Kidney (tissue), 22 donors: Measurements from ENCODE around the gene OR10AG1. TPM values are rescaled to one million over a fixed set of nuclear protein-coding genes. Genes with fewer than 3 reads are reported as not detected.

Source experiments
- DNase-seq, 5 donors: peaks; one replicate each; pipeline ENCODE4 v3.0.0-alpha.2; 2013 to 2020
- FAIRE-seq: peaks from 2 replicates; lab custom pipeline; 2012; peaks lifted over from hg19 to GRCh38; lab: Jason Lieb, UNC
- H3K27ac ChIP-seq, 2 donors: one replicate each; pipeline ENCODE4 v1.7.0; 2013; ENCODE audit warnings: low read depth in 2 of 2, low read length in 2 of 2, inconsistent platforms in 1 of 2
- H3K27me3 ChIP-seq: one replicate; pipeline ENCODE4 v1.7.1; 2013; ENCODE audit warnings: low read length, inconsistent platforms; ENCODE audit not compliant: control insufficient read depth, insufficient read depth
- H3K36me3 ChIP-seq, 3 donors: one replicate each; pipeline versions ENCODE4 v1.7.0 to v1.7.1; 2013; ENCODE audit warnings: low read length in 3 of 3, control low read depth in 1 of 3, inconsistent platforms in 1 of 3; ENCODE audit not compliant: insufficient read depth in 3 of 3, control insufficient read depth in 2 of 3
- H3K4me1 ChIP-seq, 3 donors: one replicate each; pipeline versions ENCODE4 v1.7.0 to v1.7.1; 2013; ENCODE audit warnings: low read length in 3 of 3, inconsistent platforms in 1 of 3, low read depth in 1 of 3; ENCODE audit not compliant: control insufficient read depth in 2 of 3, insufficient read depth in 2 of 3
- H3K4me3 ChIP-seq, 3 donors: one replicate each; pipeline versions ENCODE4 v1.7.0 to v1.8.1; 2013; ENCODE audit warnings: low read length in 3 of 3, control low read depth in 1 of 3, inconsistent platforms in 1 of 3
- H3K9ac ChIP-seq, 3 donors: one replicate each; pipeline versions ENCODE4 v1.7.0 to v1.7.1; 2013; ENCODE audit warnings: low read length in 3 of 3, control low read depth in 1 of 3, inconsistent platforms in 1 of 3
- H3K9me3 ChIP-seq, 3 donors: one replicate each; pipeline versions ENCODE4 v1.7.0 to v1.7.1; 2013; ENCODE audit warnings: low read length in 3 of 3, control low read depth in 1 of 3, inconsistent platforms in 1 of 3; ENCODE audit not compliant: control insufficient read depth in 2 of 3, insufficient read depth in 1 of 3
- CTCF ChIP-seq: IDR thresholded peaks from 3 replicates; pipeline ENCODE4 v1.5.1; 2012; ENCODE audit warnings: mild to moderate bottlenecking, moderate library complexity, borderline replicate concordance; ENCODE audit not compliant: insufficient read depth; ENCODE audit errors: extremely low read depth
- intact Hi-C: fragments of 100-400 bp; cut with DNase I; formaldehyde crosslinking; loops from one replicate; pipeline ENCODE4 v1.11.1; 2022
- long read RNA-seq, 10 donors: library from polyadenylated mRNA in 1 of 10; unstranded in 1 of 10; transcript quantifications; one replicate each; pipeline ENCODE4 v2.0.0 and lab custom pipeline, GENCODE V29; 2021 to 2026
- polyA plus RNA-seq: library from polyadenylated mRNA; stranded (reverse); fragments of 350-450 nt; fragmentation: Illumina TruSeq; extraction: RNeasy Lipid Tissue Mini Kit (QIAGEN cat#74804); gene quantifications from one replicate; pipeline ENCODE4 v1.2.3, GENCODE V29; 2014; ENCODE audit warnings: low read depth, low replicate concordance; ENCODE audit not compliant: insufficient read depth
- total RNA-seq: library from RNA; stranded (reverse); fragmentation: NEBNext Ultra II Directional; extraction: Animal tissue kit (Norgen Biotek cat#: 25700); gene quantifications from one replicate; pipeline ENCODE4 v1.2.1, GENCODE V29; 2021
- donor health status: control.
- donor health status: control.
- donor health status: control.
- donor health status: control.
- donor health status: control.
- donor health status: DM: yes; HTN: yes; CAD: no.
- donor health status: Normal renal cell carcinoma (clear cell type).

Gene OR10AG1
- total RNA-seq (not detected), polyA plus RNA-seq (not detected)
- long read RNA-seq, donor 1: 0 reads
- long read RNA-seq, donor 2: 0 reads
- long read RNA-seq, donor 3: 0 reads
- long read RNA-seq, donor 4: 0 reads
- long read RNA-seq, donor 5: 0 reads
- long read RNA-seq, donor 6: 0 reads
- long read RNA-seq, donor 7: 0 reads
- long read RNA-seq, donor 8: 0 reads
- long read RNA-seq, donor 9: 0 reads
- long read RNA-seq, donor 10: 0 reads

GRCh38 chr11:55969845-55970244, at the start of gene OR10AG1:
Gene OR10AG1, minus strand, starts transcription at chr11:55969945. Its CDS starts 38 bp downstream, at chr11:55969907.
- H3K4me1 ChIP-seq: no peaks in the 10 kb centered on the region
- no peak within 1 kb of the TSS for H3K9ac ChIP-seq
- no peak within 1 kb of the TSS for H3K27ac ChIP-seq
- no peaks in the 10 kb centered on the region for H3K9me3 ChIP-seq
- FAIRE-seq (no peak), DNase-seq (no peak)
- intact Hi-C loops: no loop called here
- no peaks in the 10 kb centered on the region for H3K36me3 ChIP-seq
- no peaks in the 10 kb centered on the region for H3K27me3 ChIP-seq
- no peak for TF ChIP-seq CTCF
- H3K4me3 ChIP-seq: no peak within 1 kb of the TSS

- Histone ChIP-seq H3K27me3 (no peaks in the 10 kb centered on the region), H3K9me3 (no peaks in the 10 kb centered on the region), H3K36me3 (no peaks in the 10 kb centered on the region), H3K4me3 (no peak overlapping the region), H3K9ac (no peak overlapping the region), H3K27ac (no peak overlapping the region), H3K4me1 (no peaks in the 10 kb centered on the region)
- TF ChIP-seq CTCF: no peak
- intact Hi-C loops: no loop called here
- DNase-seq (no peak), FAIRE-seq (no peak)
Measured at GRCh38 chr11:56013805-56014204, 44.1 kb upstream of the OR10AG1 start.

- H3K27ac ChIP-seq: no peak overlapping the region
- no peak for DNase-seq
Measured at GRCh38 chr11:56010716-56011115, 41.0 kb upstream of the OR10AG1 start.

More at GRCh38 chr11:56010716-56011115, 41.0 kb upstream of the OR10AG1 start:
- no peaks in the 10 kb centered on the region for H3K4me1 ChIP-seq
- TF ChIP-seq CTCF: no peak
- H3K27me3 ChIP-seq: no peaks in the 10 kb centered on the region
- intact Hi-C loops: no loop called here
- no peaks in the 10 kb centered on the region for H3K36me3 ChIP-seq
- H3K9me3 ChIP-seq: no peaks in the 10 kb centered on the region
- H3K4me3 ChIP-seq: no peak overlapping the region
- H3K9ac ChIP-seq: no peak overlapping the region
- FAIRE-seq: no peak
